Chondrocyte (in vitro differentiated cells): Measurements from ENCODE around the gene FHIT. TPM values are rescaled to one million over a fixed set of nuclear protein-coding genes. Genes with fewer than 3 reads are reported as not detected.

Source experiments
- DNase-seq: peaks from one replicate; pipeline ENCODE4 v3.0.0; 2021; ENCODE audit warnings: mixed read lengths, low spot score
- H3K27ac Mint-ChIP-seq: one replicate; pipeline ENCODE4 v1.8.0; 2021; ENCODE audit warnings: mild to moderate bottlenecking, moderate library complexity, mixed read lengths; ENCODE audit not compliant: unreplicated experiment
- H3K27me3 Mint-ChIP-seq: 2 replicates; pipeline ENCODE4 v1.8.0; 2021; ENCODE audit warnings: low read depth, mixed read lengths
- H3K36me3 Mint-ChIP-seq: 2 replicates; pipeline ENCODE4 v1.8.0; 2021; ENCODE audit warnings: low read depth, mixed read lengths
- H3K4me1 Mint-ChIP-seq: 2 replicates; pipeline ENCODE4 v1.8.0; 2021; ENCODE audit warnings: low read depth, mild to moderate bottlenecking, mixed read lengths
- H3K4me3 Mint-ChIP-seq: one replicate; pipeline ENCODE4 v1.8.0; 2021; ENCODE audit warnings: mild to moderate bottlenecking, moderate library complexity, mixed read lengths; ENCODE audit not compliant: unreplicated experiment
- H3K9me3 Mint-ChIP-seq: 2 replicates; pipeline ENCODE4 v1.8.0; 2021; ENCODE audit warnings: low read depth, mixed read lengths
- CTCF ChIP-seq: fragments of 200-600 bp; sonication (generic); IDR thresholded peaks from 2 replicates; pipeline ENCODE4 v1.5.0; 2021; ENCODE audit warnings: antibody characterized with exemption, mild to moderate bottlenecking, moderate library complexity
- total RNA-seq: library from RNA; stranded (reverse); gene quantifications from 3 replicates; pipeline ENCODE4 v1.2.1, GENCODE V29; 2021

The FHIT gene
- total RNA-seq, 1 donor from 2014 or later = 3.8 TPM

GRCh38 chr3:60013241-60013640 is 1238.0 kb downstream of the FHIT start:
- no peak for DNase-seq
- no peak overlapping the region for H3K27ac Mint-ChIP-seq
- no peak for TF ChIP-seq CTCF
- peaks cover 2% of the 10 kb centered on the region for H3K27me3 Mint-ChIP-seq
- peaks cover 3% of the 10 kb centered on the region for H3K4me1 Mint-ChIP-seq
- peaks cover 4% of the 10 kb centered on the region for H3K9me3 Mint-ChIP-seq
- no peak overlapping the region for H3K4me3 Mint-ChIP-seq
- peaks cover 2% of the 10 kb centered on the region for H3K36me3 Mint-ChIP-seq

DNA sequence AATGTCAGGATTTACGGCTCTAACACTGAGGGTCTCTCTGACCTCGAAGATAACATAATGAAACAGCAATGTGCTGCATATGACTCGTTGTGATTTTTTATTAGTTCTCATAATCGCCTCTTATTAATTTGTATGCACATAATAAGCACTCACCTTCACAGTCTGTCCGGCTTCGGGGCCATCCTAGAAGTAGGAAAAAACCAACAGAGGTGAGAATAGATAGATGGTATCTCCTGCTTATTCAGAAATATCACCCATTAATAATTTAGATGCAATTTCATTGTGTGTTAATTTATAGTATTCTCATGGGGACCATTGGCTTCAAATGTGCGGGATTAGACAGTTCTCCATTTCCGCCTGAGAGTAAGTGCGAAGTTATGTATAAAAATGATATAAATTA is 1240.0 kb downstream of the FHIT start:
- TF ChIP-seq CTCF = no peak
- Mint-ChIP-seq H3K4me3 (no peak overlapping the region), H3K27ac (no peak overlapping the region), H3K9me3 (no peaks in the 10 kb centered on the region), H3K36me3 (no peaks in the 10 kb centered on the region), H3K27me3 (peaks cover 2% of the 10 kb centered on the region), H3K4me1 (no peaks in the 10 kb centered on the region)
- DNase-seq = no peak

- H3K27me3 Mint-ChIP-seq = peaks cover 2% of the 10 kb centered on the region
- no peak for DNase-seq
- H3K4me1 Mint-ChIP-seq = no peaks in the 10 kb centered on the region
- H3K36me3 Mint-ChIP-seq = no peaks in the 10 kb centered on the region
- no peak overlapping the region for H3K4me3 Mint-ChIP-seq
- H3K9me3 Mint-ChIP-seq = no peaks in the 10 kb centered on the region
- TF ChIP-seq CTCF = no peak
- no peak overlapping the region for H3K27ac Mint-ChIP-seq
Observed at GRCh38 chr3:60010781-60011180, 1240.5 kb downstream of the FHIT start.

DNA sequence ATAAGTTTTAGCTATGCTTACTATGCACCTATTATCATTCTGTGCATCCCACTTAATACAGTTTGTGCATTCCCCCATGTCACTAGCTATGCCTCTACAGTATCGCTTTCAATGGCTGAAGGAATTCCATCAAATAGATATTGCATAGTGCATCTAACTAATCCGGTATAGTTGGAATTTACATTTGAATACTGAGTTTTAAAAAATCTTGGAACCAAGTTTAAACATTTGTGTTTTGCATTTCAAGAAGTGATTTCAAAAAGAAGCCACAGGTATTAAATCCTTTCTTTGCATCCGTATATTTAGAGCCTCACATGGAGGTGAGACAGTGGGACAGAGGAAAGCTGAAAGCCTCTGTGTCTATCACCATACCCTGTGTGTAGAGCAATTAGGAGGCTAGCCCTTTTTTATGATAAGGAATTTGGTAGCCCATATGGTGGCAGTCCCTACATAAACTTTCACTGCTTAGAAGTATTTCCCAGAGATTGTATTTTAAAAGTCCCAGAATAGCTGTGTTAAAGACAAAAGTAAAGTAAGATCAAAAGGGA is 1241.2 kb downstream of the FHIT start:
- Mint-ChIP-seq H3K27ac (no peak overlapping the region), H3K27me3 (peaks cover 2% of the 10 kb centered on the region), H3K9me3 (no peaks in the 10 kb centered on the region)

GRCh38 chr3:60001369-60001768 is 1249.9 kb downstream of the FHIT start:
- Mint-ChIP-seq H3K36me3 (no peaks in the 10 kb centered on the region), H3K9me3 (no peaks in the 10 kb centered on the region), H3K27ac (no peak overlapping the region), H3K27me3 (no peaks in the 10 kb centered on the region), H3K4me3 (no peak overlapping the region), H3K4me1 (peaks cover 5% of the 10 kb centered on the region)
- TF ChIP-seq CTCF = no peak
- no peak for DNase-seq

More for the DNA sequence above, 1241.2 kb downstream of the FHIT start:
- H3K4me1 Mint-ChIP-seq = no peaks in the 10 kb centered on the region
- no peaks in the 10 kb centered on the region for H3K36me3 Mint-ChIP-seq
- no peak for TF ChIP-seq CTCF
- no peak for DNase-seq
- no peak overlapping the region for H3K4me3 Mint-ChIP-seq
